ENCODE results near the gene FLOT2. TPM values are rescaled to one million over a fixed set of nuclear protein-coding genes. Genes with fewer than 3 reads are reported as not detected.
A peak's percentile ranks its signal among the peaks of the same experiment; 100 is the strongest.

The FLOT2 gene
- total and polyA plus RNA-seq, 2 donors (not counting 1 experiment from before 2014, with no cell fraction given), result 196 to 270 TPM

- CTCF ChIA-PET, result interaction anchor here (0.8 kb wide), 1 partner anchor 63 kb away, joined by 3 read pairs; the partner anchor contains the start of gene FLOT2
- Histone ChIP-seq H3K4me2 (replicated peaks; ENCODE audit: low read depth, low read length, poor library complexity, severe bottlenecking) (no peak overlapping the region), H3K4me1 (ENCODE audit: control insufficient read depth in 2 of 2, insufficient read depth in 2 of 2, low read length in 2 of 2) (no peaks in the 10 kb centered on the region), H3K36me3 (replicated peaks in 1 of 2; ENCODE audit: control extremely low read depth in 1 of 2, control insufficient read depth in 1 of 2, extremely low read depth in 1 of 2, insufficient read depth in 2 of 2, low read length in 1 of 2) (peaks cover 0 to 15% of the 10 kb centered on the region in 2 experiments), H3K9me3 (ENCODE audit: control extremely low read depth in 1 of 3, control insufficient read depth in 2 of 3, insufficient read depth in 1 of 3, low read length in 2 of 3) (no peaks in the 10 kb centered on the region), H3K79me2 (ENCODE audit: control insufficient read depth, insufficient read depth, low read length) (peaks cover 86% of the 10 kb centered on the region), H3K9ac (ENCODE audit: low read length) (no peak overlapping the region), H4K20me1 (ENCODE audit: control insufficient read depth, insufficient read depth, low read length, poor library complexity, severe bottlenecking) (peaks cover 13% of the 10 kb centered on the region), H2AFZ (ENCODE audit: insufficient read depth, low read depth, low read length, poor library complexity, severe bottlenecking) (no peak overlapping the region), H3K27ac (ENCODE audit: low read length in 2 of 2) (peak overlapping the region in 1 of 2 donors; percentile 19), H3K27me3 (replicated peaks in 1 of 4; ENCODE audit: control extremely low read depth in 1 of 4, control insufficient read depth in 3 of 4, insufficient read depth in 4 of 4, low read length in 3 of 4) (no peaks in the 10 kb centered on the region), H3K4me3 (ENCODE audit: control extremely low read depth in 1 of 5, extremely low read depth in 1 of 5, insufficient read depth in 1 of 5, low read depth in 2 of 5, low read length in 4 of 5) (no peak overlapping the region)
- H3K27me3 Mint-ChIP-seq, result no peaks in the 10 kb centered on the region
- no peak overlapping the region for H3K4me3 Mint-ChIP-seq
- peaks cover 11% of the 10 kb centered on the region for H3K4me1 Mint-ChIP-seq
- intact Hi-C loops (cut with micrococcal nuclease), result loop anchor here (10.0 kb wide), 1 partner anchor 60 kb away; no protein-coding TSS in a partner anchor
- POLR2A ChIA-PET, result interaction anchor here (0.6 kb wide), 1 partner anchor 43 kb away, joined by 3 read pairs; no protein-coding TSS in a partner anchor
- no peak for TF ChIP-seq EZH2 (IDR thresholded peaks at IDR 0.05; ENCODE audit: borderline replicate concordance, insufficient read depth, low read depth, low read length, poor library complexity, severe bottlenecking)
- TF ChIP-seq CTCF (IDR thresholded peaks at IDR 0.05), result no peak
- WGBS (ENCODE audit: insufficient coverage), result no CpG with 5 or more reads among the region's 1 CpG
- no peaks in the 10 kb centered on the region for H3K9me3 Mint-ChIP-seq (ENCODE audit: insufficient read depth)
- ATAC-seq (ENCODE audit: low read depth) (no peak), DNase-seq (no peak)
- peak overlapping the region; percentile 8 for H3K27ac Mint-ChIP-seq
These were observed 63.1 kb downstream of the FLOT2 start for GRCh38 chr17:28834420-28834819.

Small RNA genes within 50 kb of the gene (small RNA-seq; reads per million reads assigned to genes)
- not detected for gene RF00019 (ENCODE audit: insufficient read length, low read depth, low replicate concordance)

Other genes with a start within 250 kb of the FLOT2 start
- gene SDF2, start 235.8 kb downstream of the FLOT2 start, total RNA-seq, result 38.1 and 40.4 TPM in 2 replicates
- gene SDF2, start 235.8 kb downstream of the FLOT2 start, polyA plus RNA-seq, result 32.6 and 38.5 TPM in 2 replicates
- 110 and 119 TPM in 2 replicates for gene SUPT6H, start 235.5 kb downstream of the FLOT2 start, total RNA-seq
- gene SUPT6H, start 235.5 kb downstream of the FLOT2 start, polyA plus RNA-seq, result 35.8 and 41.7 TPM in 2 replicates
- gene PROCA1, start 185.8 kb downstream of the FLOT2 start, total RNA-seq, result 24.4 and 26.8 TPM in 2 replicates
- 7.0 and 7.4 TPM in 2 replicates for gene PROCA1, start 185.8 kb downstream of the FLOT2 start, polyA plus RNA-seq
- 18.0 and 20.5 TPM in 2 replicates for gene RAB34, start 179.9 kb downstream of the FLOT2 start, total RNA-seq
- 17.1 and 26.8 TPM in 2 replicates for gene RAB34, start 179.9 kb downstream of the FLOT2 start, polyA plus RNA-seq
- gene RPL23A, start 177.7 kb downstream of the FLOT2 start, total RNA-seq, result 2,595 and 2,690 TPM in 2 replicates
- 1,162 and 1,239 TPM in 2 replicates for gene RPL23A, start 177.7 kb downstream of the FLOT2 start, polyA plus RNA-seq
- gene TLCD1, start 171.5 kb downstream of the FLOT2 start, total RNA-seq, result 3.1 and 3.4 TPM in 2 replicates
- gene TLCD1, start 171.5 kb downstream of the FLOT2 start, polyA plus RNA-seq, result 0.19 and 0.49 TPM in 2 replicates
- gene NEK8, start 168.9 kb downstream of the FLOT2 start, total RNA-seq, result 57.1 and 58.0 TPM in 2 replicates
- 58.2 and 305 TPM in 2 replicates for gene NEK8, start 168.9 kb downstream of the FLOT2 start, polyA plus RNA-seq
- gene TRAF4, start 153.7 kb downstream of the FLOT2 start, total RNA-seq, result 226 and 235 TPM in 2 replicates
- gene TRAF4, start 153.7 kb downstream of the FLOT2 start, polyA plus RNA-seq, result 683 and 1,058 TPM in 2 replicates
- gene FAM222B, start 54.9 kb downstream of the FLOT2 start, total RNA-seq, result 21.9 and 23.1 TPM in 2 replicates
- gene FAM222B, start 54.9 kb downstream of the FLOT2 start, polyA plus RNA-seq, result 10.8 and 12.0 TPM in 2 replicates
- 35.9 and 39.5 TPM in 2 replicates for gene ERAL1, start 42.7 kb downstream of the FLOT2 start, total RNA-seq
- 28.0 and 45.7 TPM in 2 replicates for gene ERAL1, start 42.7 kb downstream of the FLOT2 start, polyA plus RNA-seq
- 27.1 and 28.1 TPM in 2 replicates for gene DHRS13, start 5.3 kb upstream of the FLOT2 start, total RNA-seq
- gene DHRS13, start 5.3 kb upstream of the FLOT2 start, polyA plus RNA-seq, result 9.7 and 11.9 TPM in 2 replicates
- 140 and 148 TPM in 2 replicates for gene PHF12, start 53.8 kb upstream of the FLOT2 start, total RNA-seq
- gene PHF12, start 53.8 kb upstream of the FLOT2 start, polyA plus RNA-seq, result 82.4 and 116 TPM in 2 replicates
- gene SEZ6, start 108.3 kb upstream of the FLOT2 start, total RNA-seq, result not detected in 2 replicates
- gene SEZ6, start 108.3 kb upstream of the FLOT2 start, polyA plus RNA-seq, result not detected in 2 replicates
- gene PIPOX, start 145.4 kb upstream of the FLOT2 start, total RNA-seq, result 13.5 and 15.0 TPM in 2 replicates
- gene PIPOX, start 145.4 kb upstream of the FLOT2 start, polyA plus RNA-seq, result 0.59 and 0.95 TPM in 2 replicates

All from B cell (primary cell).